Gastrocnemius medialis (tissue), 4 donors: ENCODE data around the gene SEPTIN12.

Experiments
- POLR2A ChIP-seq, 2 donors: fragments of 450-650 bp; IDR thresholded peaks; one replicate each; pipeline ENCODE4 v1.6.1; 2017; ENCODE audit warnings: antibody characterized with exemption in 2 of 2, mild to moderate bottlenecking in 2 of 2, moderate library complexity in 2 of 2
- TF ChIP-seq, protein P1 (sequence below), 5 experiments: fragments of 450-650 bp in 3 of 5; fragments of 200-600 bp in 2 of 5; sonication (generic) in 2 of 5; IDR thresholded peaks in 4 of 5; conservative IDR thresholded peaks in 1 of 5; 1 replicate in 4 of 5; 2 replicates in 1 of 5; pipeline ENCODE4 v1.5.1; 2016 to 2019; ENCODE audit warnings: antibody characterized with exemption in 5 of 5, mild to moderate bottlenecking in 3 of 5, moderate library complexity in 3 of 5

- TF ChIP-seq, protein P1, sequence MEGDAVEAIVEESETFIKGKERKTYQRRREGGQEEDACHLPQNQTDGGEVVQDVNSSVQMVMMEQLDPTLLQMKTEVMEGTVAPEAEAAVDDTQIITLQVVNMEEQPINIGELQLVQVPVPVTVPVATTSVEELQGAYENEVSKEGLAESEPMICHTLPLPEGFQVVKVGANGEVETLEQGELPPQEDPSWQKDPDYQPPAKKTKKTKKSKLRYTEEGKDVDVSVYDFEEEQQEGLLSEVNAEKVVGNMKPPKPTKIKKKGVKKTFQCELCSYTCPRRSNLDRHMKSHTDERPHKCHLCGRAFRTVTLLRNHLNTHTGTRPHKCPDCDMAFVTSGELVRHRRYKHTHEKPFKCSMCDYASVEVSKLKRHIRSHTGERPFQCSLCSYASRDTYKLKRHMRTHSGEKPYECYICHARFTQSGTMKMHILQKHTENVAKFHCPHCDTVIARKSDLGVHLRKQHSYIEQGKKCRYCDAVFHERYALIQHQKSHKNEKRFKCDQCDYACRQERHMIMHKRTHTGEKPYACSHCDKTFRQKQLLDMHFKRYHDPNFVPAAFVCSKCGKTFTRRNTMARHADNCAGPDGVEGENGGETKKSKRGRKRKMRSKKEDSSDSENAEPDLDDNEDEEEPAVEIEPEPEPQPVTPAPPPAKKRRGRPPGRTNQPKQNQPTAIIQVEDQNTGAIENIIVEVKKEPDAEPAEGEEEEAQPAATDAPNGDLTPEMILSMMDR (IDR thresholded peaks at IDR 0.05 in 4 of 5, conservative IDR thresholded peaks at IDR 0.05 in 1 of 5), result no peak
- no peak for TF ChIP-seq POLR2A (IDR thresholded peaks at IDR 0.05)
These were observed 40.6 kb upstream of the SEPTIN12 start for GRCh38 chr16:4828567-4829321.
